Osteoblast (primary cell): ENCODE results near the gene C14orf132. TPM values are rescaled to one million over a fixed set of nuclear protein-coding genes. Genes with fewer than 3 reads are reported as not detected.
"Not testable (repeated sequence)": the region's sequence is repeated elsewhere in the genome, so short reads cannot be mapped to it uniquely, and the experiment has no call there.

Source experiments
- DNase-seq: peaks from one replicate; pipeline ENCODE4 v3.0.0; 2011; ENCODE audit warnings: low spot score, mixed read lengths; ENCODE audit not compliant: insufficient read length; ENCODE audit errors: missing footprints
- H2AFZ ChIP-seq: 2 replicates; pipeline ENCODE4 v1.6.0; 2011; ENCODE audit warnings: mild to moderate bottlenecking, low read length
- H3K27ac ChIP-seq: 2 replicates; pipeline ENCODE4 v1.5.1; 2011; ENCODE audit warnings: mild to moderate bottlenecking, low read depth, low read length, moderate library complexity
- H3K27me3 ChIP-seq: 2 replicates; pipeline ENCODE4 v1.6.0; 2012; ENCODE audit warnings: mild to moderate bottlenecking, control low read depth, inconsistent platforms, low read length, moderate library complexity; ENCODE audit not compliant: insufficient read depth
- H3K36me3 ChIP-seq: 2 replicates; pipeline ENCODE4 v1.5.1; 2011; ENCODE audit warnings: mild to moderate bottlenecking, low read length, control low read depth, moderate library complexity; ENCODE audit not compliant: insufficient read depth
- H3K4me1 ChIP-seq: 2 replicates; pipeline ENCODE4 v1.5.1; 2011; ENCODE audit warnings: mild to moderate bottlenecking, low read length, control low read depth, moderate library complexity; ENCODE audit not compliant: insufficient read depth
- H3K4me2 ChIP-seq: 2 replicates; pipeline ENCODE4 v1.6.0; 2011; ENCODE audit warnings: mild to moderate bottlenecking, low read length; ENCODE audit not compliant: insufficient read depth
- H3K4me3 ChIP-seq: fragments of 200-600 bp; sonication (generic); 3 replicates; pipeline ENCODE4 v1.5.1; 2012; ENCODE audit warnings: mild to moderate bottlenecking, low read length, inconsistent platforms; ENCODE audit not compliant: insufficient read depth
- H3K79me2 ChIP-seq: 2 replicates; pipeline ENCODE4 v1.6.0; 2012; ENCODE audit warnings: mild to moderate bottlenecking, low read length, control low read depth, inconsistent platforms; ENCODE audit not compliant: insufficient read depth
- H3K9me3 ChIP-seq: 2 replicates; pipeline ENCODE4 v1.5.1; 2011; ENCODE audit warnings: low read depth, low read length, control low read depth
- H4K20me1 ChIP-seq: 2 replicates; pipeline ENCODE4 v1.6.0; 2012; ENCODE audit warnings: mild to moderate bottlenecking, low read length, control low read depth; ENCODE audit not compliant: insufficient read depth
- total RNA-seq: library from RNA; depleted of rRNA; stranded (reverse); fragments of >200 nt; gene quantifications from 2 replicates; pipeline ENCODE4 v1.2.3, GENCODE V29; 2012
- TF ChIP-seq, protein P1 (sequence below): IDR thresholded peaks from 2 replicates; pipeline ENCODE4 v1.5.1; 2011; ENCODE audit warnings: mild to moderate bottlenecking, low read depth, low read length, moderate library complexity; ENCODE audit errors: extremely low read depth

C14orf132 gene
- total RNA-seq, 1 donor = 40.2 TPM

GRCh38 chr14:96072746-96073145 lies 33.6 kb downstream of the C14orf132 start:
- Histone ChIP-seq H3K9me3 (no peaks in the 10 kb centered on the region), H3K27ac (no peak overlapping the region), H4K20me1 (peaks cover 45% of the 10 kb centered on the region), H3K27me3 (no peaks in the 10 kb centered on the region), H3K4me2 (no peak overlapping the region), H2AFZ (no peak overlapping the region), H3K36me3 (peaks cover 13% of the 10 kb centered on the region), H3K4me1 (no peaks in the 10 kb centered on the region), H3K79me2 (peaks cover 88% of the 10 kb centered on the region), H3K4me3 (no peak overlapping the region)
- TF ChIP-seq, protein P1, sequence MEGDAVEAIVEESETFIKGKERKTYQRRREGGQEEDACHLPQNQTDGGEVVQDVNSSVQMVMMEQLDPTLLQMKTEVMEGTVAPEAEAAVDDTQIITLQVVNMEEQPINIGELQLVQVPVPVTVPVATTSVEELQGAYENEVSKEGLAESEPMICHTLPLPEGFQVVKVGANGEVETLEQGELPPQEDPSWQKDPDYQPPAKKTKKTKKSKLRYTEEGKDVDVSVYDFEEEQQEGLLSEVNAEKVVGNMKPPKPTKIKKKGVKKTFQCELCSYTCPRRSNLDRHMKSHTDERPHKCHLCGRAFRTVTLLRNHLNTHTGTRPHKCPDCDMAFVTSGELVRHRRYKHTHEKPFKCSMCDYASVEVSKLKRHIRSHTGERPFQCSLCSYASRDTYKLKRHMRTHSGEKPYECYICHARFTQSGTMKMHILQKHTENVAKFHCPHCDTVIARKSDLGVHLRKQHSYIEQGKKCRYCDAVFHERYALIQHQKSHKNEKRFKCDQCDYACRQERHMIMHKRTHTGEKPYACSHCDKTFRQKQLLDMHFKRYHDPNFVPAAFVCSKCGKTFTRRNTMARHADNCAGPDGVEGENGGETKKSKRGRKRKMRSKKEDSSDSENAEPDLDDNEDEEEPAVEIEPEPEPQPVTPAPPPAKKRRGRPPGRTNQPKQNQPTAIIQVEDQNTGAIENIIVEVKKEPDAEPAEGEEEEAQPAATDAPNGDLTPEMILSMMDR = no peak
- no peak for DNase-seq

- not testable (repeated sequence) for DNase-seq, H3K4me3 ChIP-seq, H3K9me3 ChIP-seq, H3K4me2 ChIP-seq, H3K27ac ChIP-seq, H2AFZ ChIP-seq, H3K4me1 ChIP-seq, H3K27me3 ChIP-seq
- H3K36me3 ChIP-seq = peaks cover 13% of the 10 kb centered on the region
- H4K20me1 ChIP-seq = peaks cover 43% of the 10 kb centered on the region
- H3K79me2 ChIP-seq = peaks cover 88% of the 10 kb centered on the region
Observed at GRCh38 chr14:96073260-96074039, 34.3 kb downstream of the C14orf132 start.

DNA sequence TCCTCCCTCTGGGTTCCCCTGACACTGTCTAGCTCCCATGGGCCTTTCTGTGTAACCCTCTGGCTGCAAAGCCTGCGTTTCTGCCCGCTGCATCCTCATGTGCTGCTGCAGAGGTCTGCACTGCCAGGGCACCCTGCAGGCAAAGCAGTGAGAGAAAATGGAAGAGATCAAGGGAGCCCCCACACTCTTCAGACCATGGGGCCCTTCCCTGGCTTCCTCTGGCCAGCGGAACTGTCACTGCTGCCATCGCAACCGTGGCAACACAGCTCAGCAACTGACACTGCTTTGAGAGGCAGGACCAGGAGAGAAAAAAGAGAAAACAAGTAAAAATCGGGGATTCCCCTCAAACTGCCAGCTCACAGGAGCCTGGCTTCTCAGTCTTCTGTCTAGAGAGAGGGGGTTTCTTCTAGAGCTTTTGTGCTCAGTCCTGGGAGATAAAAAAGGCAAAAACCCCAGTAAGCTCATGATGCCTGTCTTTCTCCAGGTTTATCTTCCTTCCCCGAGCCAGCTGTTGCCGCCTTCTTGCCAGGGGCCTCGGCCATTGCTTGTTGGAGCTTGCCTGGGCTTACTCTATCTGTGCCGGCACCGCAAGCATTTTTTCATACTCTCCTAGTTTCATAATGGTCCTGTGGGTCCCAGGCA lies 38.9 kb downstream of the C14orf132 start:
- DNase-seq = no peak
- H3K27me3 ChIP-seq = no peaks in the 10 kb centered on the region
- TF ChIP-seq, protein P1 = no peak
- no peak overlapping the region for H2AFZ ChIP-seq
- H3K36me3 ChIP-seq = no peaks in the 10 kb centered on the region
- peaks cover 93% of the 10 kb centered on the region for H3K79me2 ChIP-seq
- H3K27ac ChIP-seq = no peak overlapping the region
- no peaks in the 10 kb centered on the region for H3K4me1 ChIP-seq
- H3K9me3 ChIP-seq = no peaks in the 10 kb centered on the region
- peaks cover 35% of the 10 kb centered on the region for H4K20me1 ChIP-seq
- H3K4me3 ChIP-seq = no peak overlapping the region
- H3K4me2 ChIP-seq = no peak overlapping the region

DNA sequence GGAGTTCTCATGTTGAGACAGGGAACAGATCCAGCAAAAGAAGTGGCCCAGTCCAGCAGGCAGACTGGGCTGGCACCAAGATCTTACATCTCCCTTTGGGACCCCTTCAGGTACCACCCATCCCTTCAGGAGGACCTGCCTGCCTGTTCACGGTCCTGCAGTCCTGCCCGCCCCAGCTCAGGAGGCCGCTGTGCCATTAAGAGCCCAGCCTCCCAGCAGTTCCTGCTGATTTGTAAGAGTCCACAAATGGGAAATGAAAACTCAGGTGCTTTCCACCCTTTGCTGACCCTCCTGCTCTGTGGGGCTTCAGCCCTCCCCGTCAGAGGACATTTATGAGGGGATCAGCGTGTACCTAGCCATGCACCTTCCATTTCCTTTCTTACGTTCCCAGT lies 39.5 kb downstream of the C14orf132 start:
- Histone ChIP-seq H3K4me2 (no peak overlapping the region), H3K9me3 (no peaks in the 10 kb centered on the region), H3K4me3 (no peak overlapping the region), H3K4me1 (no peaks in the 10 kb centered on the region), H2AFZ (no peak overlapping the region), H3K79me2 (peaks cover 96% of the 10 kb centered on the region), H3K27me3 (no peaks in the 10 kb centered on the region), H3K27ac (no peak overlapping the region), H4K20me1 (peaks cover 35% of the 10 kb centered on the region), H3K36me3 (no peaks in the 10 kb centered on the region)
- no peak for DNase-seq
- TF ChIP-seq, protein P1 = no peak
